Breast epithelium (tissue), 3 donors: ENCODE results near the gene NUP62CL.

ENCODE experiments used
- CTCF ChIP-seq, 3 donors: fragments of 450-650 bp; IDR thresholded peaks; one replicate each; pipeline ENCODE4 v1.5.1; 2016 to 2017; ENCODE audit warnings: antibody characterized with exemption in 3 of 3, mild to moderate bottlenecking in 3 of 3, moderate library complexity in 3 of 3
- POLR2A ChIP-seq: fragments of 450-650 bp; IDR thresholded peaks from one replicate; pipeline ENCODE4 v1.6.1; 2016; ENCODE audit warnings: antibody characterized with exemption, mild to moderate bottlenecking, moderate library complexity
- POLR2AphosphoS5 ChIP-seq, 3 donors: sonication (generic); formaldehyde crosslinking; IDR thresholded peaks; one replicate each; pipeline ENCODE4 v1.6.1; 2017; ENCODE audit warnings: antibody characterized with exemption in 3 of 3

- TF ChIP-seq CTCF (IDR thresholded peaks at IDR 0.05), result no peak
- no peak for TF ChIP-seq POLR2A
- no peak for TF ChIP-seq POLR2AphosphoS5 (IDR thresholded peaks at IDR 0.05)
Observed at GRCh38 chrX:107171369-107172102, 34.7 kb downstream of the NUP62CL start.
